ENCODE results near the gene NUP214. TPM values are rescaled to one million over a fixed set of nuclear protein-coding genes. Genes with fewer than 3 reads are reported as not detected.

NUP214 gene
- total RNA-seq: 21.2 TPM
- polyA plus RNA-seq (ENCODE audit: insufficient read depth in 1 of 8, insufficient read length in 8 of 8, low replicate concordance in 1 of 8): 10 to 100 TPM; 23.5 to 35.6 (median 30.8) TPM
- long read RNA-seq, donor 1: 0 reads
- long read RNA-seq, donor 2: 0 reads
- long read RNA-seq, donor 3: 0 reads
- long read RNA-seq, donor 4, partial matches to known transcripts: 5 of 5 reads
- long read RNA-seq, donor 4, other reads (novel, unspliced or antisense): 0 of 5 reads
- long read RNA-seq, donor 5, partial matches to known transcripts: 13 of 13 reads
- long read RNA-seq, donor 5, other reads (novel, unspliced or antisense): 0 of 13 reads
- long read RNA-seq, donor 6, partial matches to known transcripts: 6 of 6 reads
- long read RNA-seq, donor 6, other reads (novel, unspliced or antisense): 0 of 6 reads
- long read RNA-seq, donor 7, partial matches to known transcripts: 10 of 10 reads
- long read RNA-seq, donor 7, other reads (novel, unspliced or antisense): 0 of 10 reads
- long read RNA-seq, donor 8, partial matches to known transcripts: 7 of 7 reads
- long read RNA-seq, donor 8, other reads (novel, unspliced or antisense): 0 of 7 reads
- long read RNA-seq, donor 9, partial matches to known transcripts: 6 of 6 reads
- long read RNA-seq, donor 9, other reads (novel, unspliced or antisense): 0 of 6 reads
- long read RNA-seq, donor 10, partial matches to known transcripts: 11 of 11 reads
- long read RNA-seq, donor 10, other reads (novel, unspliced or antisense): 0 of 11 reads
- long read RNA-seq, donor 11: 0 reads

DNA sequence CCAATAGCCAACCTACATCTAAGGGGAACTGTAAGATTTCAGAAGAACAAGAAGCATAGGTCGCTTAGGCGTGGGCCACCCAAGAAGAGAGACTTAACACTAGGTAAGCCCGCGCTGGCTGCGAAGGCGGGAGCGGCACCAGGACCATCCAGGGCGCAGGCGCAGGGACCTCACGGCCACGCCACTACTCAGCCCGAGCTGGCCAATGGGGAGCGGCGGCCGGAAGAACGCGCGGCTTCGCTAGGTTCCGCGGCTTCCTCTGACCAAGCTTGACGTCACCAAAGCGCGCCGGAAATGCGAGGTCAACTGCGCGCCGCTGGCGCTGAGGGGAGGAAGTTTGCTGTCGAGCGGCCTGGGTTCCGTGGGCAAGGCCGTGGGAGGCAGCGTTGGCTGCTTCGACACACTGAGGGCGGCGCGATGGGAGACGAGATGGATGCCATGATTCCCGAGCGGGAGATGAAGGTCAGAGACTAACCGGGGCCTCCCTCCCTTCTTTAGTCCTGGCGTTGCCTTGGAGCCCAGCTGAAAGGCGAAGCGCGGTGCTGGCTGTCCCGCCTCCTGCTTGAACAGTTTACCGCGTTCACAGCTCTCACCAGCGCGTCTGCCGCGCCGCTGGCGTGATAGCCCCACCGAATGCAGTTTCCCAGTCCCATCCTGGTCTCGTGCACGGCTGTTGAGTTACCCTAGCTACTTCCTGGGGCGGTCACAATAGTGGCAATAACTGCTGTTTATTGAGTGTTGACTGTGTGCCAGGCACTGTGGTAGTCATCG, at the start of gene NUP214:
Gene NUP214 (plus strand): TSS at position 299 of the 771 bp plus-strand sequence. CDS start 119 bp downstream, at position 418.
- under 1% methylated on average over 60 of the region's 61 CpGs for WGBS (ENCODE audit: insufficient coverage)
- Histone ChIP-seq H3K4me3 (ENCODE audit: low read length) (peak within 1 kb of the TSS; percentile 61), H3K27ac (ENCODE audit: low read length) (peak within 1 kb of the TSS; percentile 83), H3K27me3 (ENCODE audit: control insufficient read depth, insufficient read depth, low read length) (no peaks in the 10 kb centered on the region), H3K9me3 (replicated peaks; ENCODE audit: control insufficient read depth, low read depth, low read length) (no peaks in the 10 kb centered on the region), H3K36me3 (ENCODE audit: control insufficient read depth, insufficient read depth, low read length) (peaks cover 27% of the 10 kb centered on the region), H3K4me1 (ENCODE audit: control insufficient read depth, insufficient read depth, low read length) (peaks cover 13% of the 10 kb centered on the region)
- DNase-seq: peak; percentile 99

DNA sequence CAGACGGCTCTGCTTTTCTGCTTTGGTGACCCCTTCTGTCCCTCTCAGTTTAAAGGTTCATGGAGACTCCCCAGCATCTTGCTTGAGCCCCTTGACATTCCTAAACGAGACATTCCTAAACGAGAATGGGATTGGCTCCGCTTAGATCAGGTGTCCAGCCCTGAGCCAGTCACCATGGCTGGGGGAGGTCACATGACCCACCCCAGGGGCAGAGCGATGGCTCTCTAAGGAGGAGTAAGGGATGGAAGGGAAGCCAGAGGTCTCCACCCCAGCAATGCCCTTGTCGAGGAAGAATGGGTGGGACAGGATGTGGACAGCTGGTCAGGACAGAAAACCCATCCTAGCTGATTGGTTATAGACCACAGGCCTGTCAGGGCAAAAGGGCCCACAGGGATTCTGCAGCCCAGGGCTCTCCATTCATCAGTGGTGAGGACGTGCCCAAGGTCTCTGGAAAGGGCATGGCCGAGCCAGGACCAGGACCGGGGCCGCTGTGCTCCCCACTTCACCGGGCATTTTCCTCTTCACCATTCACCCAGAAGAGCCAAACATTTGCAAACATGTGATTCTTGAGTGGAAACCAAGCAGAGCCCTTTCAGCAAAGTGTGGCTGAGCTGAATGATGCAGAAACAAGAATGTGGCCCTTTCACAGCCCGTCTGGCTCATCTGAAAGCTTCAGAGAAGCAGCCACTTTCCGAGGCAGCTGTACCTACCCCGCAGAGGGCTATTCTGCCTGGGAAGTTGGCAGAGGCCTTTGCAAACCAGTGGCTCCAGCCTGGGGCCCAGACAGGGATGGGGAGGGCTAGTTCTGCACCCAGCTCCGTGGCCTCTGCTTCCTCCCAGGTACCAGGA, 48.8 kb upstream of the NUP214 start:
- Histone ChIP-seq H3K4me1 (ENCODE audit: control insufficient read depth, insufficient read depth, low read length) (no peaks in the 10 kb centered on the region), H3K9me3 (replicated peaks; ENCODE audit: control insufficient read depth, low read depth, low read length) (no peaks in the 10 kb centered on the region), H3K4me3 (ENCODE audit: low read length) (no peak overlapping the region), H3K36me3 (ENCODE audit: control insufficient read depth, insufficient read depth, low read length) (no peaks in the 10 kb centered on the region), H3K27ac (ENCODE audit: low read length) (no peak overlapping the region), H3K27me3 (ENCODE audit: control insufficient read depth, insufficient read depth, low read length) (no peaks in the 10 kb centered on the region)
- no peak for DNase-seq
- 72% methylated on average over 15 of the region's 15 CpGs for WGBS (ENCODE audit: insufficient coverage)

DNA sequence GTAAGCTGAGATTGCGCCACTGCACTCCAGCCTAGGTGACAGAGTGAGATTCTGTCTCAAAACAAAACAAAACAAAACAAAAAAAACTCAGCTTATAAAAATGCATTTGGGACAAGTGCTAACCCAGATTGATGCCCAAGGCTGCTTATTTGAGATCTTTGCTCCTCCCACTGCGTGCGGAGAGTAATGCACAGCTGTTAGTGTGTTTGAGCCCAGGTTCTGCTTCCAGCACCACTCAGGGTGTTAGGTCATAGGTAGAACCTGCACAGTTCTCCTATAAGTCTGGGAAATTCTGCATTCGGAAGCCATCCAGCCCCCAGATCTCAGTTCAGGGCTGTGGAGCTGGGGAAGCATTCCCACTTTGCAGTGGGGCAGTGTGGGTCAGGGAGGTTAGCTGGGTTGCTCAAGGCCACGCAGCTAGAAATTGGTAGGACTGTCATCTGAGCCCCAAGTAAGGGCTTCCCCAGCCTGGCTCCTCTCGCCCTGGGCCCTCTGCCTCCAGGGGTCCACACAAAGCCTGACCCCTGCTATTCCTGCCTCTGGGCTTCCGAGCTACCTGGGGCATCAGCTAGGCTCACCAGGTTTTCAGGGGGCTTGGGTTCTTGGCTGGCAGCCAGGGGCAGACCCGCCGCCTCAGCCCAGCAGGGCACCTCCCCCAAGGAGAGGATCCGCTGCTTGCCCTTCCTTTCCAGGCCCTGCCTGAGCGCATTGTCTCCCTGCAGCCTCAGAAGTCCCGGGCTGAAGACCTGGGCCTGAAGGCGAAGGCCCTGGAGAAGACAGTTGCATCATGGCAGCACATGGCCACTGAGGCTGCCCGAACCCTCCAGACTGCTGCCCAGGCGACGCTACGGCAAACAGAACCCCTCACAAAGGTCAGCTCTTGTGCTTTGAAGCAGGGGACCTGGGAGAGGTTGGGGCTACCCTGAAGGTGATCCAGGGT, 46.7 kb upstream of the NUP214 start:
- H3K4me3 ChIP-seq (ENCODE audit: low read length): no peak overlapping the region
- no peak for DNase-seq
- no peaks in the 10 kb centered on the region for H3K9me3 ChIP-seq (replicated peaks; ENCODE audit: control insufficient read depth, low read depth, low read length)
- H3K4me1 ChIP-seq (ENCODE audit: control insufficient read depth, insufficient read depth, low read length): no peaks in the 10 kb centered on the region
- no peaks in the 10 kb centered on the region for H3K27me3 ChIP-seq (ENCODE audit: control insufficient read depth, insufficient read depth, low read length)
- no peak overlapping the region for H3K27ac ChIP-seq (ENCODE audit: low read length)
- no peaks in the 10 kb centered on the region for H3K36me3 ChIP-seq (ENCODE audit: control insufficient read depth, insufficient read depth, low read length)
- 78% methylated on average over 16 of the region's 17 CpGs for WGBS (ENCODE audit: insufficient coverage)

DNA sequence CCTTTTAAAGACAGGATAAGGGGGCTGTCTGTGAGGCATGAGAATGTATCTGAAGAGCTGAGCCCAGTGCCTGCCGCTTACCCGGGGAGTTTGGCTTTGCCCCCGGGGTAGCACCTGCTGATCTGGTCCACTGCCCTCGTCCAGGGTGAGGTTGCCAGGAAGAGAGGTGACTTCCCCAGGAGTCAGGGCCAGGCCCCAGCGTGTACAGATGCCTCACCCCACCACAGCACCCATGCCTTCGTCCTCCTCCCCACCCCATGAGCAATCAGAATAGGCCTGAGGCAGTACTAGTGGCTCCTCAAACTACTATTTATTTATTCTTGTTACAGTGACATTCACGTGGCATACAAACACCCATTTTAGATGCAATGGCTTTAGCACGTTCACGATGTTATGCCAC, 44.8 kb upstream of the NUP214 start:
- Histone ChIP-seq H3K9me3 (replicated peaks; ENCODE audit: control insufficient read depth, low read depth, low read length) (no peaks in the 10 kb centered on the region), H3K4me1 (ENCODE audit: control insufficient read depth, insufficient read depth, low read length) (no peaks in the 10 kb centered on the region), H3K27me3 (ENCODE audit: control insufficient read depth, insufficient read depth, low read length) (no peaks in the 10 kb centered on the region), H3K27ac (ENCODE audit: low read length) (no peak overlapping the region), H3K36me3 (ENCODE audit: control insufficient read depth, insufficient read depth, low read length) (no peaks in the 10 kb centered on the region), H3K4me3 (ENCODE audit: low read length) (no peak overlapping the region)
- no peak for DNase-seq
- 84% methylated on average over 8 of the region's 9 CpGs for WGBS (ENCODE audit: insufficient coverage)

DNA sequence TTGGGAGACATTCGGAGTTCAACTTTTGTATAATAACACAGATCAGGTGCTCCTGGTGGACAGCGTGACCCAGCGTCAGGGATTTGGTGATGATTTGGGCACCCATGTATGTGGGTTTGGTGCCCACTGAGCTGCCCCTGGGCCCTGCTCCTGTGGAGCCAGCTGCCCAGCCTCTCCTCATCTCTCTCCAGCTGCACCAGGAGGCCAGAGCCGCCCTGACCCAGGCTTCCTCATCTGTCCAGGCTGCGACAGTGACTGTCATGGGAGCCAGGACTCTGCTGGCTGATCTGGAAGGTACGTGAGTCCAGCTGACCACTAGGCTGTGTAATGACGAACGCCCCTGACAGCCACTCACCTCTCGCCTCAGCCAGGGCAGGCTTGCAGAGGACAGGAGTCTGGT, 43.5 kb upstream of the NUP214 start:
- Histone ChIP-seq H3K27ac (ENCODE audit: low read length) (no peak overlapping the region), H3K36me3 (ENCODE audit: control insufficient read depth, insufficient read depth, low read length) (no peaks in the 10 kb centered on the region), H3K27me3 (ENCODE audit: control insufficient read depth, insufficient read depth, low read length) (no peaks in the 10 kb centered on the region), H3K4me3 (ENCODE audit: low read length) (no peak overlapping the region), H3K9me3 (replicated peaks; ENCODE audit: control insufficient read depth, low read depth, low read length) (no peaks in the 10 kb centered on the region), H3K4me1 (ENCODE audit: control insufficient read depth, insufficient read depth, low read length) (no peaks in the 10 kb centered on the region)
- DNase-seq: no peak
- WGBS (ENCODE audit: insufficient coverage): 82% methylated on average over 7 of the region's 9 CpGs

DNA sequence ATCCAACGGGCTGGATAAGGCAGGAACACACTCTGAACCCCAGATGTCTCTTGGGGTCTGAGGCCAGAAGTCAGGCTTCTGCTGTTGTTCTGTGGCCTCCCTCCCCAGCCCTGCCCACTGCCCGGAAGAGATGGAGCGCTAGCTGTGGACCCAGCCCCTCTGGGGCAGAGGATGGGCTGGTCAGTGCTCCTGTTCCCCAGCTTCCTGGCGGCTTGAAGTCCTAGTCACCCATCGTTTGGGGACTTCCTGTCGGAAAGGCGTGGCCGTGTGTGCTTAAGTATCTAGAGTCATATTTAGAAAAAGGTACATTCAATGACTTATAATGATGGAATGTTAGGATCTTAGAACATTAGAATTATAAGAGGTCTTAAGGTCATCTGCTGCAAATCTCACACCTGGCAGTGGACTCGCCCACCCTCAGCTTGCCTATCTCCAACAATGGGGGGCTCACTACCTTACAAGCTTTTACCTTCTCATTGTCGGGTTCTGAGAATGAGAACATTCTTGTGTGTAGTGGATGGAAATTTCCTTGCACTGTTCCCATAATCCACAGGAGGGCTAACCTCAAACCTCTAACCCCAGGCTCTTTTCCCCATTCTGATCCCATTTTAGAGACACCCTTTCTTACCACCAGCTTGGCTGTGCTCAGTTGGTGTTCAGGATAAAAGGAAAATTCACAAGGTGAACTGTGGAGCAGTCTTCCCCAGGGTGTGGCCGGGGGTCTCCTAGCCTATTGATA, 42.4 kb upstream of the NUP214 start:
- no peaks in the 10 kb centered on the region for H3K27me3 ChIP-seq (ENCODE audit: control insufficient read depth, insufficient read depth, low read length)
- no peaks in the 10 kb centered on the region for H3K4me1 ChIP-seq (ENCODE audit: control insufficient read depth, insufficient read depth, low read length)
- no peak overlapping the region for H3K27ac ChIP-seq (ENCODE audit: low read length)
- H3K4me3 ChIP-seq (ENCODE audit: low read length): no peak overlapping the region
- H3K9me3 ChIP-seq (replicated peaks; ENCODE audit: control insufficient read depth, low read depth, low read length): no peaks in the 10 kb centered on the region
- WGBS (ENCODE audit: insufficient coverage): 75% methylated on average over 3 of the region's 11 CpGs
- H3K36me3 ChIP-seq (ENCODE audit: control insufficient read depth, insufficient read depth, low read length): no peaks in the 10 kb centered on the region
- DNase-seq: no peak

DNA sequence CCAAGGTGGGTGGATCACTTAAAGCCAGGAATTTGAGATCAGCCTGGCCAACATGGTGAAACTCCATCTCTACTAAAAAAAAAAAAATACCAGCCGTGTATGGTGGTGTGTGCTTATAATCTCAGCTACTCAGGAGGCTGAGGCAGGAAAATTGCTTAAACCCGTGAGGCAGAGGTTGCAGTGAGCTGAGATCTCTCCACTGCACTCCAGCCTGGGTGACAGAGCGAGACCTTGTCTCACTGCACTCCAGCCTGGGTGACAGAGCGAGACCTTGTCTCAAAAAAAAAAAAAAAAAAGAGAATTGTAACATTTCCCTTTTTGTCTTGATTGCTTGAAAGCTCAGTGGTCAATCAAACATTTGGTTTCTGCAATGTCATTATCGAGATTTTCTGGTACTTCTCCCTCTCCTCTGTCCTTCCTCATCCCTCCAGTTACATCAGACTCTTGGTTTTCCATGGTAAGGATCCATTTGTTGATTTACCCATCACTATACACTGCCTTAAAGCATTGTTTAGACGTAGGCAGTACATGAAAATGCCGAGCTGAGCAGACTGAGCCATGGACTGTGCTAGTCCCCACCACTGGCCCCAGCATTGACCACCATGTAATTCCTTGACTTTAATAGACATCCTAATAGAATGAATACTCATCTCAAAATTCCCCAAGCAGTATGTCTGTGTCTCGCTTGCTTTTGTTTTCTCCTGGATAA, 40.6 kb upstream of the NUP214 start:
- Histone ChIP-seq H3K36me3 (ENCODE audit: control insufficient read depth, insufficient read depth, low read length) (no peaks in the 10 kb centered on the region), H3K27ac (ENCODE audit: low read length) (no peak overlapping the region), H3K27me3 (ENCODE audit: control insufficient read depth, insufficient read depth, low read length) (no peaks in the 10 kb centered on the region), H3K4me1 (ENCODE audit: control insufficient read depth, insufficient read depth, low read length) (no peaks in the 10 kb centered on the region), H3K4me3 (ENCODE audit: low read length) (no peak overlapping the region), H3K9me3 (replicated peaks; ENCODE audit: control insufficient read depth, low read depth, low read length) (no peaks in the 10 kb centered on the region)
- DNase-seq: no peak
- 81% methylated on average over 5 of the region's 8 CpGs for WGBS (ENCODE audit: insufficient coverage)
